ENCODE measurements around the gene GRN.
A peak's percentile ranks its signal among the peaks of the same experiment; 100 is the strongest.

Gene GRN

GRCh38 chr17:44398692-44399691 is 53.9 kb downstream of the GRN start:
- H3K4me3 ChIP-seq (ENCODE audit: control insufficient read depth, low read depth, low read length) = no peak overlapping the region
- no peak for TF ChIP-seq CTCF (conservative IDR thresholded peaks at IDR 0.05; ENCODE audit: control insufficient read depth, insufficient read depth, low read depth, low read length)
- DNase-seq (ENCODE audit: low read depth) = no peak

DNA sequence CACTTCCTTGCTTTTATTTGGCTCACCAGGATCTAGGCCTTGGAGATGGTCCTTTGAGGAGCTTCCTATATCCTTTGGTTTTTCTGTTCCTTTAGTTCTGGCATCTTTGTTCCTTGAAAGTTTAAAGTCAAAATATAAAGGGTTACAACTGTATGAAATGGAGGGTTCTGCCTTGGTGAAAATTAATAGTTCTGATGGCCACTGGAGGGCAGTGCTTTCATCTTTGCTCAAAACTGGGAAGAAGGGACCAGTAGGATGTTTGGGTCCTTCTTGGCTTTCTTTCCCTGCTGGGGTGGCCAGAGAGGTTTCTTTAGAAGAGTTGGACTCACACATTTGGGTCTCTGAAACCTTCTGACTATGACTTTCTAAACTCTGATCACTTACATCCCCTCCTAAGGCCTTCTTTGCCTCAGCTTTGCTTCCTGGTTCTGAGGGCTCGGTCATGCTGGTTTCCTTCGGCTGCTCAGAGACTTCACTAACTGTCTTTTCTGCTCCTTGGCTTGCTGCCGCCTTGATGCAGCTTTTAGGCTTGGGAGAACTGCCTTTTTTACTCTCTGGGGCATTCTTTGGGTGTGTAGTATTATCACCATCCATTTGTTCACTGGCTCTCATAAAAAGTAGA is 55.2 kb downstream of the GRN start:
- peak; percentile 53 for TF ChIP-seq CTCF (conservative IDR thresholded peaks at IDR 0.05; ENCODE audit: control insufficient read depth, insufficient read depth, low read depth, low read length)
- DNase-seq (ENCODE audit: low read depth) = peak; percentile 36
- no peak overlapping the region for H3K4me3 ChIP-seq (ENCODE audit: control insufficient read depth, low read depth, low read length)
